ENCODE measurements around the gene INPP5E.

GRCh38 chr9:136474021-136474640 lies 34.5 kb upstream of the INPP5E start:
- TF ChIP-seq, protein P1, sequence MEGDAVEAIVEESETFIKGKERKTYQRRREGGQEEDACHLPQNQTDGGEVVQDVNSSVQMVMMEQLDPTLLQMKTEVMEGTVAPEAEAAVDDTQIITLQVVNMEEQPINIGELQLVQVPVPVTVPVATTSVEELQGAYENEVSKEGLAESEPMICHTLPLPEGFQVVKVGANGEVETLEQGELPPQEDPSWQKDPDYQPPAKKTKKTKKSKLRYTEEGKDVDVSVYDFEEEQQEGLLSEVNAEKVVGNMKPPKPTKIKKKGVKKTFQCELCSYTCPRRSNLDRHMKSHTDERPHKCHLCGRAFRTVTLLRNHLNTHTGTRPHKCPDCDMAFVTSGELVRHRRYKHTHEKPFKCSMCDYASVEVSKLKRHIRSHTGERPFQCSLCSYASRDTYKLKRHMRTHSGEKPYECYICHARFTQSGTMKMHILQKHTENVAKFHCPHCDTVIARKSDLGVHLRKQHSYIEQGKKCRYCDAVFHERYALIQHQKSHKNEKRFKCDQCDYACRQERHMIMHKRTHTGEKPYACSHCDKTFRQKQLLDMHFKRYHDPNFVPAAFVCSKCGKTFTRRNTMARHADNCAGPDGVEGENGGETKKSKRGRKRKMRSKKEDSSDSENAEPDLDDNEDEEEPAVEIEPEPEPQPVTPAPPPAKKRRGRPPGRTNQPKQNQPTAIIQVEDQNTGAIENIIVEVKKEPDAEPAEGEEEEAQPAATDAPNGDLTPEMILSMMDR (IDR thresholded peaks at IDR 0.05), result no peak
- TF ChIP-seq POLR2A (IDR thresholded peaks at IDR 0.05), result no peak
